Stomach (tissue), 4 donors: ENCODE results near the gene STMN3.

Experiments
- EP300 ChIP-seq: sonication (generic); formaldehyde crosslinking; IDR thresholded peaks from one replicate; pipeline ENCODE4 v1.6.1; 2017; ENCODE audit warnings: antibody characterized with exemption
- POLR2A ChIP-seq, 4 donors: fragments of 450-650 bp; IDR thresholded peaks; one replicate each; pipeline ENCODE4 v1.6.1; 2016; ENCODE audit warnings: antibody characterized with exemption in 4 of 4, control low read depth in 2 of 4, mild to moderate bottlenecking in 1 of 4, moderate library complexity in 1 of 4
- POLR2AphosphoS5 ChIP-seq, 3 donors: sonication (generic); formaldehyde crosslinking; IDR thresholded peaks; one replicate each; pipeline ENCODE4 v1.6.1; 2016; ENCODE audit warnings: antibody characterized with exemption in 3 of 3
- TF ChIP-seq, protein P1 (sequence below), 7 experiments: fragments of 450-650 bp in 4 of 7; fragments of 200-600 bp in 3 of 7; sonication (generic) in 3 of 7; IDR thresholded peaks; one replicate each; pipeline ENCODE4 v1.5.1; 2016 to 2019; ENCODE audit warnings: antibody characterized with exemption in 7 of 7, control low read depth in 2 of 7, mild to moderate bottlenecking in 1 of 7

DNA sequence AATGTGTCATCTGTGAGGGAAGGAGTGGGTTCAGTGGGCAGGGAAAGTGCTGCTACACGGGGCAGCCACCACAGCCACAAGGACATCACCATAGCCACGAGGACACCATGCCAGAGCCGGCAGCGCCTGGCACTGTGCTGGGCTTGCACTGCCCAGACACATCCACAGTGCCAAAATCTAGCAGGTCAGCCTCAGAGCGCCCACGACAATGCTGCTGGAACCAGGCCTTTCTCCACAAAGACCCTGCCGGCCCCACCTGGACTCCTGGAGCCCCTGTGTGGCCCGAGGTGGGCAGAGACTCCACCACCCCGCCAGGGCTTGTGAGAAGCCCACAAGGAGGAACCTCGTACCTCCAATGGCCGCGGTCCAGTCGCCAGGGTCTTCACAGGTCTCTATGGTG is 60.6 kb downstream of the STMN3 start:
- TF ChIP-seq, protein P1, sequence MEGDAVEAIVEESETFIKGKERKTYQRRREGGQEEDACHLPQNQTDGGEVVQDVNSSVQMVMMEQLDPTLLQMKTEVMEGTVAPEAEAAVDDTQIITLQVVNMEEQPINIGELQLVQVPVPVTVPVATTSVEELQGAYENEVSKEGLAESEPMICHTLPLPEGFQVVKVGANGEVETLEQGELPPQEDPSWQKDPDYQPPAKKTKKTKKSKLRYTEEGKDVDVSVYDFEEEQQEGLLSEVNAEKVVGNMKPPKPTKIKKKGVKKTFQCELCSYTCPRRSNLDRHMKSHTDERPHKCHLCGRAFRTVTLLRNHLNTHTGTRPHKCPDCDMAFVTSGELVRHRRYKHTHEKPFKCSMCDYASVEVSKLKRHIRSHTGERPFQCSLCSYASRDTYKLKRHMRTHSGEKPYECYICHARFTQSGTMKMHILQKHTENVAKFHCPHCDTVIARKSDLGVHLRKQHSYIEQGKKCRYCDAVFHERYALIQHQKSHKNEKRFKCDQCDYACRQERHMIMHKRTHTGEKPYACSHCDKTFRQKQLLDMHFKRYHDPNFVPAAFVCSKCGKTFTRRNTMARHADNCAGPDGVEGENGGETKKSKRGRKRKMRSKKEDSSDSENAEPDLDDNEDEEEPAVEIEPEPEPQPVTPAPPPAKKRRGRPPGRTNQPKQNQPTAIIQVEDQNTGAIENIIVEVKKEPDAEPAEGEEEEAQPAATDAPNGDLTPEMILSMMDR (IDR thresholded peaks at IDR 0.05) = no peak
- TF ChIP-seq POLR2AphosphoS5 (IDR thresholded peaks at IDR 0.05) (no peak), POLR2A (IDR thresholded peaks at IDR 0.05) (no peak), EP300 (no peak)
